SK-MEL-5 (cell line): Measurements from ENCODE around the gene FCN1. TPM values are rescaled to one million over a fixed set of nuclear protein-coding genes. Genes with fewer than 3 reads are reported as not detected.

ENCODE experiments used
- DNase-seq: peaks from one replicate; pipeline ENCODE4 v3.0.0-alpha.2; 2016; ENCODE audit warnings: low read depth, low spot score
- in situ Hi-C: cut with HindIII; loops from 2 replicates; pipeline ENCODE4 v1.10.0; 2016; ENCODE audit warnings: low sequenced_read_pairs, high pct_unique_total_duplicates, low pct_unique_long_range_greater_than_20kb
- small RNA-seq, 2 experiments: library from RNA; depleted of rRNA; stranded (forward); fragments of <200 nt; gene quantifications; one replicate each; pipeline ENCODE3, GENCODE V24; 2014
- total RNA-seq: library from RNA; depleted of rRNA; stranded (reverse); fragments of >200 nt; shearing (Covaris generic); gene quantifications from 2 replicates; pipeline ENCODE4 v1.2.3, GENCODE V29; 2014; rRNA removed

FCN1 gene
- total RNA-seq, 1 experiment from 2014 or later = not detected

DNA sequence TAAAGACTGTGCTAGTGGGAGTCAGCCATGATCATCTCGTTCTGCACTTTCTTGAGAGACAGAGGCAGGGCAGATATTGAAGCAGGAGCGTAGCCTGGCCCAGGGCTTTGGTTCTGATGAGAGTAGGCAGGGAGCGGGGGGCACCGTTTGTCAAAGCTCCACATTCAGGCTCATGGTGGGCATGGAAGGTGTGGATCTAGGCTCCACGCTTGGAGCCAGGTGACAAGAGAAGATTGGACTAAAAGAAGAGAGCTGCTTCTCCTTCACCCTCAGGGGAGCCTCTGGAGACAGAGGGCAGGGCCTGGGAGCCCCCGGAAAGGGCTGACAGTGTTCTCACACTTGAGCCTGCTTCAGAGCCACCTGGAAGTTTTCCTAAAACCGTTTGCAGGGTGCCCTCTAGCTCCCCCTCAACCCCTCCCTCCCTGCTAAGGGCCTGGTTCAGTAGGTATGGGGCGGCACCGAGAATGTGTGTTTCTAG, 61.8 kb downstream of the FCN1 start:
- no peak for DNase-seq
- in situ Hi-C loops = no loop called here

Small RNA genes lying within 50 kb of the gene (small RNA-seq; reads per million reads assigned to genes)
- gene AL603650.1 = 0 reads per million in 2 experiments

Other genes with a start within 250 kb of the FCN1 start
- gene FCN2, start 37.1 kb downstream of the FCN1 start, total RNA-seq = not detected in 2 replicates
- gene OLFM1, start 169.8 kb upstream of the FCN1 start, total RNA-seq = 49.3 and 50.9 TPM in 2 replicates